RWPE1 (cell line): ENCODE results near the gene NELL1.

Source experiments
- CTCF ChIA-PET: fragments of 350-600 bp; sonication (Branson Sonifier 250); formaldehyde crosslinking; extraction: SDS; loops from one replicate; lab custom pipeline; 2021; lab: Yijun Ruan, JAX
- POLR2A ChIA-PET: fragments of 400-600 bp; formaldehyde crosslinking; extraction: SDS; loops from one replicate; lab custom pipeline; 2020; ENCODE audit warnings: antibody characterized with exemption; ENCODE audit not compliant: low non-redundant PET; lab: Yijun Ruan, JAX
- DNase-seq: peaks from one replicate; pipeline ENCODE4 v3.0.0; 2012; ENCODE audit warnings: low spot score
- H3K27ac ChIP-seq: fragments of 450-650 bp; 2 replicates; pipeline ENCODE4 v1.5.1; 2017
- TF ChIP-seq, protein P1 (sequence below): fragments of 450-650 bp; conservative IDR thresholded peaks from 2 replicates; pipeline ENCODE4 v1.5.1; 2017; ENCODE audit warnings: low read depth, mild to moderate bottlenecking

The NELL1 gene

DNA sequence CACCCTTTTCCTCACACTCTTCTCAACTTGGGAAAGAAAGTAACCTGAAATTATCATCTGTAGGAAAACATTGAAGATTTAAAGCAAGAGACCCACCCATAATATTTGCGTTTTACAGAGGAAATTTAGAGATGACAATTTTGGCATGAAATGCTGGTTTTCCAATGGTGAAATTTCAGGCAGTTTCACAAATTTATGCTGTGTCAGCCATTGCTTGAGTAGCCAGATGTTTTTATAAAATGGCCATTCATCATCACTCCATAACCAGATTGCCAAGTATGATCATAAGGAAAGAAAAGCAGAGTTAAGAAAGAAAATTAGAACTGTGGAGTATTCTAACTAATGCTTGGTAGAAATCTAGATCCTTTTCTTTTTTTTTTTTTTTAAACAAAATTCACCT is 732.9 kb downstream of the NELL1 start:
- DNase-seq, result no peak
- CTCF ChIA-PET, result interaction anchor here (0.6 kb wide), 1 partner anchor 770 kb away, joined by 9 read pairs; no protein-coding TSS in a partner anchor
- POLR2A ChIA-PET, result no interaction called here
- TF ChIP-seq, protein P1, sequence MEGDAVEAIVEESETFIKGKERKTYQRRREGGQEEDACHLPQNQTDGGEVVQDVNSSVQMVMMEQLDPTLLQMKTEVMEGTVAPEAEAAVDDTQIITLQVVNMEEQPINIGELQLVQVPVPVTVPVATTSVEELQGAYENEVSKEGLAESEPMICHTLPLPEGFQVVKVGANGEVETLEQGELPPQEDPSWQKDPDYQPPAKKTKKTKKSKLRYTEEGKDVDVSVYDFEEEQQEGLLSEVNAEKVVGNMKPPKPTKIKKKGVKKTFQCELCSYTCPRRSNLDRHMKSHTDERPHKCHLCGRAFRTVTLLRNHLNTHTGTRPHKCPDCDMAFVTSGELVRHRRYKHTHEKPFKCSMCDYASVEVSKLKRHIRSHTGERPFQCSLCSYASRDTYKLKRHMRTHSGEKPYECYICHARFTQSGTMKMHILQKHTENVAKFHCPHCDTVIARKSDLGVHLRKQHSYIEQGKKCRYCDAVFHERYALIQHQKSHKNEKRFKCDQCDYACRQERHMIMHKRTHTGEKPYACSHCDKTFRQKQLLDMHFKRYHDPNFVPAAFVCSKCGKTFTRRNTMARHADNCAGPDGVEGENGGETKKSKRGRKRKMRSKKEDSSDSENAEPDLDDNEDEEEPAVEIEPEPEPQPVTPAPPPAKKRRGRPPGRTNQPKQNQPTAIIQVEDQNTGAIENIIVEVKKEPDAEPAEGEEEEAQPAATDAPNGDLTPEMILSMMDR, result no peak
- no peak overlapping the region for H3K27ac ChIP-seq

DNA sequence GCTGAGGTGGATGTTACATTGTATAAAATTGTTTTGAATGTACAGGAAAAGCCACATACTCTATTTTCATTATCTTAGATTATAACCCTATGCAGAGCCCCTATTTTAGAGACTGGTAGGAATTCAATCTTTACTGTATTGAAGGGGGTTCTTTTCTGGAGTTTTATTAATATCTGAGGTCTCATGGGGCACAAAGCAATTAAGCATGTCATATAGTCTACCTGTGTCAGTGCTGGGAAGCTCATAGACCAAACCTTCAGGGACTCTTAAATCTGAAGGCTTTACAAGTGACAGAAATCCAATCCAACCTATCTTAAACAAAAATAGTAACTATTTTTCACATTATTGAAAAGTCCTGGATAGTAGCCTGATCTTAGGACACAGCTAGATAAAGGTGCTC is 733.7 kb downstream of the NELL1 start:
- no peak for DNase-seq
- H3K27ac ChIP-seq, result no peak overlapping the region
- POLR2A ChIA-PET, result no interaction called here
- CTCF ChIA-PET, result interaction anchor here (0.6 kb wide), 1 partner anchor 770 kb away, joined by 9 read pairs; no protein-coding TSS in a partner anchor
- TF ChIP-seq, protein P1, result no peak

DNA sequence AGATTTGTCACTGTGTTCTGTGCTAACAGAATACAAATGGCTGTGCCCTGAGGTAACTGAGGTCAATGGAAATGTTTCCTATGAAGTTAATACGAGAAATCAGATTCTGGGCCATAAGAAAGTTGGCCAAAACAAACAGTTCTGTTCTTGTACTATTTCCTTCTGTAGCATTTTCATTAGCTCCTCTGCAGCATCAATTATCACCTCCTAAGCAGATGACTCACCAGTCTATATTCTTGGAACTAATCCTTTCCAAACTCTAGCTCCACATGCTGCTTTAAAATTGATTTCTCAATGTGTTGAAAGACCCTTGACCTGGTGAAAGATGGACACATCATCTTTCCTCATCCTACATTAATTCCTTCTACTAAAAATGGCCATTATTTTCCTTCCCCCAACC is 736.0 kb downstream of the NELL1 start:
- POLR2A ChIA-PET, result no interaction called here
- no peak for DNase-seq
- CTCF ChIA-PET, result no interaction called here
- H3K27ac ChIP-seq, result no peak overlapping the region
- TF ChIP-seq, protein P1, result no peak

DNA sequence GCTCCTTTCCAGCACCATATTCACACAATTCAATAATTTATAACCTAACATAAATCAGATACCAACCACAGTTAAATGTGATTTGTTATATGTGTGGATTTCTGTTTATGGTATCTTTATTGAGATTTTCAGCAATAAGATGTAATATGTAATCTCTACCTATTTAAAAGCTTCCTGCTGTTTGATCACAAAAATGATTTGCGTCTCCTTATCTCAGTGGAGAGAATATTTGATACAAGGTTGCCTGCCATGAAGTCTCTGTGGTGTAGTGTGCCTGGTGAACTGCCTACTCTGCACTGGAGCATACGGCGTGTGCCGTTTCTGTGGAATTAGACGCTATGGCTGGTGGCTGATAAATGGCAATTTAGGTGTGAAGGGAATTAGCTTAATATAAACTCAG is 741.1 kb downstream of the NELL1 start:
- ChIA-PET CTCF (no interaction called here), POLR2A (no interaction called here)
- H3K27ac ChIP-seq, result no peak overlapping the region
- TF ChIP-seq, protein P1, result no peak
- DNase-seq, result no peak

DNA sequence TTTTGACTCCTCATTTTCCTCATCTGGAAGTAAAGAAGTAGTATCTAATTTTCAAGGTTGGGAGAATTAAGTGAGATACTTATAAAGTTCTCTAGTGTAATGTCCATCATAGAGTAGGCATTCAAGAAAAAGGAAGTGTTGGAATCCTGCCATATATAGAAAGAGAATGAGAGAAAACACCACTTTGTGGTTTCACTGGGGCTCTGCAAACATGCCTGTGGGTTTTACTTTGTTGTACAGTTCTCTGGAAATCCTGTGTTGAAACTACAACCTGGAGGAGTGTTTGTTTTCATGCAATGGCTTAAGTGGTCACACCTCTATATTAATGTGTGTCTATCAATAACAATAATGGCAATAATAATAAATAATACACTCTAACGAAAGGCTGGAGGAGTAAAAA is 741.7 kb downstream of the NELL1 start:
- CTCF ChIA-PET, result no interaction called here
- TF ChIP-seq, protein P1, result no peak
- POLR2A ChIA-PET, result no interaction called here
- DNase-seq, result no peak
- H3K27ac ChIP-seq, result no peak overlapping the region

DNA sequence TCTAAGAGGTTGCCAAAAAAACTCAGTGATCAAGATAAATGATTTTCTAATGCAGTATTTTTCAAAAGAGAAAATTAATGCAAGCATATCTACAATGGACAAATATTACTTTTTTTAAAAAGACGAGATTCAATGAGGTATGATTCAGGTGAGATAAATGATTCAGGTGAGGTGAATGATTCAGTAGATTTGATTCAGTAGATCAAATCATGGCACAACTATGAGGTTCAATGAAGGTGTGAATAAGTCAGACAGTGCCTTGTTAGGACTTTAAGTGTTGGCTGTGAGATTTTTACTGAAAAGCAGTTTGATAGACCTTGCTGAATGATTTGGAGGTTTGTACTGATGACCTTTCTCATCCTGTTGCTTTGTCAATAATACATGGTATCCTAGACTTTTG is 742.2 kb downstream of the NELL1 start:
- CTCF ChIA-PET, result no interaction called here
- no peak overlapping the region for H3K27ac ChIP-seq
- TF ChIP-seq, protein P1, result no peak
- no peak for DNase-seq
- POLR2A ChIA-PET, result no interaction called here
